T-helper 2 cell treated with Interferon-gamma antibody and Interleukin-4, amounts not matched to agents 100 ng/mL and 5 ng/mL, for 36 hours (primary cell): Measurements from ENCODE around the gene TOB2. TPM values are rescaled to one million over a fixed set of nuclear protein-coding genes. Genes with fewer than 3 reads are reported as not detected.
"Not testable (repeated sequence)": the region's sequence is repeated elsewhere in the genome, so short reads cannot be mapped to it uniquely, and the experiment has no call there.

Source experiments
- intact Hi-C: fragments of 100-400 bp; cut with micrococcal nuclease; formaldehyde crosslinking; loops from one replicate; pipeline ENCODE4 v1.15.1; 2023
- total RNA-seq: library from RNA; stranded (reverse); gene quantifications from 2 replicates; pipeline ENCODE4 v1.2.3, GENCODE V29; 2022

TOB2 gene
- total RNA-seq, 1 donor from 2014 or later = 30.8 TPM

- intact Hi-C loops = loop anchor here (1.0 to 10.0 kb wide), 7 partner anchors 20 to 476 kb away; partner anchors contain the start of genes CENPM, DESI1, RANGAP1 and TEF
These were observed 22.0 kb upstream of the TOB2 start, which contains the start of the genes ACO2 and PHF5A for GRCh38 chr22:41468381-41469217. ACO2 (plus strand) TSS chr22:41469117; CDS start chr22:41469147, 30 bp downstream. PHF5A (minus strand) TSS chr22:41468692; CDS start chr22:41468653, 39 bp downstream.

- intact Hi-C loops = loop anchor here (10.0 kb wide), 1 partner anchor 483 kb away; the partner anchor contains the start of gene CENPM
These were observed 15.3 kb upstream of the TOB2 start for GRCh38 chr22:41461901-41462300.

- intact Hi-C loops = loop anchor here (10.0 kb wide), 1 partner anchor 485 kb away; the partner anchor contains the start of gene CENPM
These were observed 13.5 kb upstream of the TOB2 start for GRCh38 chr22:41460071-41460470.

DNA sequence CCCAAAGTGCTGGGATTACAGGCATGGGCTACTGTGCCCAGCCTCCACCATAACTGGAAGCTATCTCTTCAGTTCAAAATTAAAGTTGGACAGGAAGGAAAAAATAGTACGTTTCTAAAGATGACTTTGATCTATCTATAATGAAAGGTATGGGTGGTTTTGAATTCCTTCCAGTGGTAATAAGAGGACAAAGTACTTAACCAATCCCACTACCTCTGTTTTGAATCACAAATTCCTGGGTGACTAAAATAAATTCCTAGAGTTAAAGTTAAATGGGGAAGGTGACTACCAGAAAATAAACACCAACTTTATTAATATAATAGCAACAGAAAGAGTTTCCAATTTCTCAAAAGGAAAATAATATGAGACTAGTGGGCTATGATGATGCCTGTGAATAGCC is 12.8 kb upstream of the TOB2 start:
- intact Hi-C loops = no loop called here

DNA sequence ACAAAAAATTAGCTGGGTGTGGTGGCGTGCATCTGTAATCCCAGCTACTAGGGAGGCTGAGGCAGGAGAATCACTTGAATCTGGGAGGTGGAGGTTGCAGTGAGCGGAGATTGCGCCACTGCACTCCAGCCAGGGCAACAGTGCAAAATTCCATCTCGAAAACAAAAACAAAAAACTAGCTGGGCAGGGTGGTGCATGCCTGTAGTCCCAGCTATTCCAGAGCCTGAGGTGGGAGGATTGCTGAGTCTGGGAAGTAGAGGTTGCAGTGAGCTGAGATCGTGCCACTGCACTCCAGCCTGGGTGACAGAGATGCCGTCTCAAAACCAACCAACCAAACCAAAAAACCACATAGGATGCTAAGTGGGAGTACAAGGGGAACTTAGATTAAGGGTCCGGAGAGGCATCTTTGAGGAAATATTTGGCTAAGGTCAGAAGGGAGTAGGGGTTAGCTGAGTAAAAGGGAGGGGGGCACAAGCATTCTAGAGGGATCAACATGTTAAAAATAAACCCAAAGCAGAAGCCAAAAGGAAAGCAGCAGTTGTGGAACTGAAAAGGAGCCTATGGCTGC is 11.6 kb upstream of the TOB2 start:
- intact Hi-C loops = no loop called here

DNA sequence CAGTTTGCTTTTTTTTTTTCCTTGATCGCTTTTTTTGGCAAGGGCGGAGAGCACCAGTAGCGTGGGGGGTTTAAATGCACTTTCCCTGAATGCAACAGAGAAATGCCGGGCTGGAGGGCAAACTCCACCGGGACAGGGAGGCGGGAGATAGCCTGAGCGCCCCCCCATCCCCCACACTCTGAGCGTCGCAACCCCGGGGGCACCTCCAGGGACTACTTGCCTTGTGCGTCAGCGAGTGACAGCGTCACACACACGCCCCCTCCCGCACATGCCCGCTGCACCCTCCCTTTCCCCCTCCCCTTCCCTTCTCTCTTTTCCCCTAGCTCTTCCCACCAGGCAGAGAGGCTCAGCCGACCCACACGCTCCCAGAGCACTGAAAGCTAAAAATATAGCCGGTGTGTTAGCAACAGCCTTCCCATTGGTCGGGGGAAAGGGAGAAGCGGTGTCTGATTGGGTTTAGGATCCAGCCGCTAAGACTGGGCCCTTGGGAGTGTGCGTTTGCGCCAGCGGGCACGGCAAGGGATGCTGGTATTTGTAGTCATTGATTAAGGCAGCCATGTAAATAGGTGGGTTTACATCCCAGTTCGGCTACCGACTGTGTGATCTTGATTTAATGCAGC is 1.7 kb upstream of the TOB2 start:
- intact Hi-C loops = loop anchor here (1.0 to 10.0 kb wide), 4 partner anchors 21 to 813 kb away; partner anchors contain the start of genes ACO2, MRTFA, RANGAP1 and ST13

DNA sequence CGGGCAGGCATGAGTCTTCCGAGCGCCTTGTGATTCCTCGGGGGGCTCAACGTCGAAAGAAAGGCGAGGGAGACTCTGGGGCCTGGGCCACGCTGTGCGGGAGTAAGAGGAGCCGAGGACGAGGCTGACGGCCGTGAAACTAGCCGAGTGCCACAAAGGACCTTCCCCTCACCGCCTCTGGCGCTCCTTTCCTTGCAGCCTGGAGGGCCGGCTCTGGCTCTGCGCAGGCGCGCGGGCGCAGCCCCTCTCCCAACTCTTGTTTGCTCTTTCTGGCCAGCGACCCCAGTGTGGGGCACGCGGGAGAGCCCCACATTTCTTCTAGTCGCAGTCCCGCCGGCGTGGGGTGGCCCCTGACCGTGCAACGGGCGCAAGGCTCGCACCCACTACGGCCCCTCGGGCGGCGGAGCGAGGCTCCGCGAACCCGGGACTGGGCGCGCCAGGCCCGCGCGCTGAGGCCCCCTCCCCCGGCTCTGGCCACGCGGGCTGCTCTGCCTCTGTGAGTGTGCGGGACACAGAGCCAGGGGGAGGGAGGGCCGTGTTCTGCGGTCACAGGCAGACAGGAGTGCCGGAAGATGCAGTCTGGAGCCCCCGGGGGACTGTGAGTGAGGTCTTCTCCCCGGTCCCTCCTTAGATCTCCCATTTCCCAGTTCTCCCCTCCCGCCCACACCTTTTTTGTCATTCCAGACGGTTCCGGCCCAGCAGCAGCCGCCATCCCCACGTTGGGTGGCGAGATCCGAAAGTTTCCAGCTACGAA is 1.0 kb upstream of the TOB2 start:
- intact Hi-C loops = loop anchor here (1.0 to 10.0 kb wide), 4 partner anchors 22 to 813 kb away; partner anchors contain the start of genes ACO2, MRTFA, RANGAP1 and ST13

- intact Hi-C loops = loop anchor here (10.0 kb wide), 2 partner anchors 591 to 811 kb away; partner anchors contain the start of genes MRTFA, ST13 and XPNPEP3
These were observed 522 bp downstream of the TOB2 start for GRCh38 chr22:41446057-41446501.

- intact Hi-C loops = loop anchor here (10.0 kb wide), 2 partner anchors 591 to 811 kb away; partner anchors contain the start of genes MRTFA, ST13 and XPNPEP3
These were observed 1.2 kb downstream of the TOB2 start for GRCh38 chr22:41445129-41446056.

DNA sequence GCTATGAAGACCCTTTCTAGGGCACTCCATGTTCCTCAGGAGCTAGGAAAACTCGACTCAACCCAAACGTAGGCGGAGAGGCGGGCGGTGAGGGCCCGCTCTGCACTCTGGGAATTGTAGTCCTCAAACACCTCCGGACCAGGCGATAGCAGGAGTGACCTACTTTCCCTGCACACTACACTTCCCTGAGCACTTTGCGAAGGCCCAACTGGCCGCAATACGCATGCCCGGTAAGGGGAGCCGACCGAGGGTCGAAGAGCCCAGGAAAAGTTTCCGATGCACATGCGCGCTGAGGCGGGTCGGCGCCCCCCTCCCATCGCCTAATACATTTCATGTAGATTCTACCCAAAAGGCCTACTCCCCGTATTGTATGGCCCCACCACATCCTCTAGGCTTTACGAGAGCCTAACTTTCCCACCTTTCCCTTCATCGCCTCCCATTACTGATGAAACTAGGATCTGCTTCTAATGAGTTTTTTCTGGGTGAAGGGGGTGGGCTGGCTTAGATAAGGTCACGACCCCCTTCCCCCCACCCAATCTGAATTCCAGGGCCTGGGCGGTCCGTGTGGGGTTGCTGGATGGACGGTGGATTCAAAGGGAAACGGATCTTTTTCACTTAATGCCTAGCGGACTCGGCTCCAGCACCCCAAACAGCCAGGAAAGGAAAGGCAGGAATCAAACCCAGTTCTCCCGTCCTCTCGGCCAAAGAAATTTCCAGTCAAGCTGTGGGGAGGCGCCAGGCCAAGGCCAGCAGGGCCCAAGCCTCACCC is 2.1 kb downstream of the TOB2 start:
- intact Hi-C loops = loop anchor here (1.0 to 10.0 kb wide), 5 partner anchors 25 to 810 kb away; partner anchors contain the start of genes ACO2, DESI1, MRTFA and ST13

- intact Hi-C loops = loop anchor here (10.0 kb wide), 2 partner anchors 588 to 808 kb away; partner anchors contain the start of genes MRTFA, ST13 and XPNPEP3
These were observed 4.3 kb downstream of the TOB2 start for GRCh38 chr22:41442240-41442792.

DNA sequence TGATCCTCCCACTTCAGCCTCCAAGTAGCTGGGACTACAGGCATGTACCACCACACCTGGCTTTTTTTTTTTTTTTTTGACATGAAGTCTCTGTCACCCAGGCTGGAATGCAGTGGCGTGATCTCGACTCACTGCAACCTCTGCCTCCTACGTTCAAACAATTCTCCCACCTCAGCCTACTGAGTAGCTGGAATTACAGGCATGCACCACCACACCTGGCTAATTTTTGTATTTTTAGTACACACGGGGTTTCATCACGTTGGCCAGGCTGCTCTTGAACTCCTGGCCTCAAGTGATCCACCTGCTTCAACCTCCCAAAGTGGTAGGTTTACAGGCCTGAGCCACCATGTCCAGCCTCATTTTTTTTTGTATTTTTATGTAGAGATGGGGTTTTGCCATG is 6.1 kb downstream of the TOB2 start:
- intact Hi-C loops = loop anchor here (10.0 kb wide), 2 partner anchors 586 to 806 kb away; partner anchors contain the start of genes MRTFA, ST13 and XPNPEP3

GRCh38 chr22:41437198-41437597 is 9.4 kb downstream of the TOB2 start:
- intact Hi-C loops = no loop called here

DNA sequence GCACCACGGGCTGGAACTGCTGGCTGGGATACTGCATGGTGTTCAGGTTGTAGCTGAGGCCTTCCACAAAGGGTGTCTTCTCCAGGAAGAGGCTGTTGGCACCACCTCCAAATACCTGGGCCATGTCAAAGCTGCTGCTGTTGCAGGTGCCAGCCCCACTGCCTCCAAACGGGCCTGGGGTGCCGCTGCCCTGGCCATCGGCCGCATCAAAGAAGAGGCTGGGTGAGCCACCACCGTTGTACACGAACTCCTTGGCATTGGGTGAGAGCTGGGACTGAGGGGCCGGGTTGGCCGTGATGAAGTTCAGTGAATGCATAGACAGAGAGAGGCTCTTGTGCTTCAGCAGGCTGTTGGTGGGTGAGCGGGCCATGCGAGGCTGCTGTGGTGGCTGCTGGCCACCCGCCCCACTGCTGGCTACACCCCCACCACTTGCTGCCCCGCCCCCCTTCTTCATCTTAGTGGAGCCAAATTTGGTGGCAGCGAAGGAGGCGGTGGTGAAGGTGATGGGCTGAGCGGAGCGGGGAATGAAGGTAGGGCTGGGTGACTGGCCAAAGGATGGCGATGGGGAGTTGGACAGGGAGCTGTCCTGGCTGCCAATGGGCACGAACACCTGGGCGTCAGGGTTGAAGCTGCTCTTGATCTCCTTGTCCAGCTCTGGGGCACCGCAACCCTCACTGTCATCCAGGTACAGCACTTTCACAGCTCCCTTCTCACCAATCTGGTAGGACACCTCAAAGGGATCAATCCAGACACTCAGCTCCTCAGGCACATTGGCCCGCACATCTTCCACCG is 10.1 kb downstream of the TOB2 start:
- intact Hi-C loops = no loop called here

GRCh38 chr22:41435560-41435959 is 11.0 kb downstream of the TOB2 start:
- intact Hi-C loops = no loop called here

DNA sequence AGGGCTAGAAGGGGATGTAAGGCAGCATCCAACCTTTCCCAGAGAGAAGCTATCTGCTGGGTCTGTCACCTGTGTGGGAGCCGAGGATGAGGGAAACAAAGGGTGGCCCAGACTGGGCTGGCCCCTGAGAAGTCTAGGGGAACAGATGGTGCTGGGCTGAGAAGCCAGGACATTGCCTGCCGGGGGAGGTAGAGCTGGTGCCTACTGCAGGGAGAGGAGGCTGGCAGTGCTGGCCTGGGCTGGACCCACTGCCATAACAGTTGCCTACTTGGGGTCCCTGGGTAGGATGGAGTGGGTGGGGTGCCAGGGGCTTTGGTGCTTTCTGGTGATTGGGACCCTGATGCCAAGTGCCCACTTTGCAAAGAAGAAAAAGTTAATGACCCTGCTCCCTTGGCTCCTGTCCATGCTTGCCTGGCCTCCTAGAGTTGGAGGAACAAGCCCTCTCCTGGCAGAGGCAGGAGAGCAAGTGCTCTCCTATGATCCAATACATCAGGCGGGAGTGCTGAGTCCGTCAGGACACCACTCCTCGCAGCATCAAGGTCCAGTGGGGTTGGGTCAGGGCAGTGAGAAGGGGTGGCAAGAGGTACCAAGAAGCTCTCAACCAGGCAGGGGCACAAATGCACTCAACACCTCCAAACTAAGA is 12.1 kb downstream of the TOB2 start:
- intact Hi-C loops = not testable (repeated sequence)

- intact Hi-C loops = not testable (repeated sequence)
These were observed 13.1 kb downstream of the TOB2 start for GRCh38 chr22:41433480-41433879.
